GM19397 (cell line): ENCODE measurements around the gene ABCA4.
"Not testable (repeated sequence)": the region's sequence is repeated elsewhere in the genome, so short reads cannot be mapped to it uniquely, and the experiment has no call there.

Source experiments
- ATAC-seq: cut with Tn5 transposase; IDR thresholded peaks from one replicate; pipeline ENCODE4 v1.9.1; 2021; ENCODE audit warnings: mild to moderate bottlenecking, moderate library complexity; ENCODE audit not compliant: unreplicated experiment

The ABCA4 gene

GRCh38 chr1:94011709-94012595, 109.0 kb downstream of the ABCA4 start:
- no peak for ATAC-seq

- ATAC-seq, result no peak
Observed at GRCh38 chr1:94011129-94011528, 109.8 kb downstream of the ABCA4 start.

- ATAC-seq, result no peak
Observed at GRCh38 chr1:94009304-94009703, 111.6 kb downstream of the ABCA4 start.

- ATAC-seq, result no peak
Observed at GRCh38 chr1:94006604-94007003, 114.3 kb downstream of the ABCA4 start.

- ATAC-seq, result no peak
Observed at GRCh38 chr1:94004924-94005323, 116.0 kb downstream of the ABCA4 start.

GRCh38 chr1:94002046-94002787, 118.7 kb downstream of the ABCA4 start:
- no peak for ATAC-seq

GRCh38 chr1:94001397-94002045, 119.4 kb downstream of the ABCA4 start:
- ATAC-seq, result no peak

- ATAC-seq, result no peak
Observed at GRCh38 chr1:94000510-94001282, 120.3 kb downstream of the ABCA4 start.

- no peak for ATAC-seq
Observed at GRCh38 chr1:93999840-94000415, 121.0 kb downstream of the ABCA4 start.

- not testable (repeated sequence) for ATAC-seq
Observed at GRCh38 chr1:93998532-93998931, 122.4 kb downstream of the ABCA4 start.

- no peak for ATAC-seq
Observed at GRCh38 chr1:93997756-93998155, 123.2 kb downstream of the ABCA4 start.

GRCh38 chr1:93995837-93996536, 125.0 kb downstream of the ABCA4 start:
- ATAC-seq, result no peak

GRCh38 chr1:93993731-93994130, 127.2 kb downstream of the ABCA4 start:
- ATAC-seq, result no peak

GRCh38 chr1:93992954-93993353, 128.0 kb downstream of the ABCA4 start:
- ATAC-seq, result no peak

GRCh38 chr1:93992190-93992589, 128.8 kb downstream of the ABCA4 start:
- no peak for ATAC-seq

GRCh38 chr1:93991271-93991670, 129.7 kb downstream of the ABCA4 start:
- no peak for ATAC-seq

- ATAC-seq, result not testable (repeated sequence)
Observed at GRCh38 chr1:93990477-93990876, 130.5 kb downstream of the ABCA4 start.

- no peak for ATAC-seq
Observed at GRCh38 chr1:93990010-93990409, 130.9 kb downstream of the ABCA4 start.

- no peak for ATAC-seq
Observed at GRCh38 chr1:93989601-93990000, 131.3 kb downstream of the ABCA4 start.
